ENCODE measurements around the gene OSMR.
A peak's percentile ranks its signal among the peaks of the same experiment; 100 is the strongest.

The OSMR gene

GRCh38 chr5:38807570-38808483, 38.0 kb upstream of the OSMR start:
- H3K79me2 ChIP-seq = no peaks in the 10 kb centered on the region
- H2AFZ ChIP-seq = no peak overlapping the region
- H3K36me3 ChIP-seq (ENCODE audit: control insufficient read depth, insufficient read depth, low read length) = no peaks in the 10 kb centered on the region
- H3K4me2 ChIP-seq (ENCODE audit: low read length) = no peak overlapping the region
- no peaks in the 10 kb centered on the region for H3K27me3 ChIP-seq (ENCODE audit: control insufficient read depth, insufficient read depth, low read length)
- no peak for TF ChIP-seq CTCF (IDR thresholded peaks at IDR 0.05)
- no peaks in the 10 kb centered on the region for H3K4me1 ChIP-seq
- no peak overlapping the region for H3K9ac ChIP-seq
- H3K9me3 ChIP-seq (ENCODE audit: control insufficient read depth, low read length) = no peaks in the 10 kb centered on the region
- H3K27ac ChIP-seq = peak overlapping the region; percentile 1
- no peak overlapping the region for H3K4me3 ChIP-seq (ENCODE audit: low read depth, low read length)

GRCh38 chr5:38808666-38809343, 37.0 kb upstream of the OSMR start:
- TF ChIP-seq CTCF (IDR thresholded peaks at IDR 0.05) = no peak
- H3K9ac ChIP-seq = no peak overlapping the region
- H3K36me3 ChIP-seq (ENCODE audit: control insufficient read depth, insufficient read depth, low read length) = no peaks in the 10 kb centered on the region
- no peak overlapping the region for H2AFZ ChIP-seq
- H3K9me3 ChIP-seq (ENCODE audit: control insufficient read depth, low read length) = no peaks in the 10 kb centered on the region
- H3K79me2 ChIP-seq = no peaks in the 10 kb centered on the region
- H3K4me2 ChIP-seq (ENCODE audit: low read length) = no peak overlapping the region
- H3K27ac ChIP-seq = no peak overlapping the region
- no peak overlapping the region for H3K4me3 ChIP-seq (ENCODE audit: low read depth, low read length)
- no peaks in the 10 kb centered on the region for H3K27me3 ChIP-seq (ENCODE audit: control insufficient read depth, insufficient read depth, low read length)
- no peaks in the 10 kb centered on the region for H3K4me1 ChIP-seq

DNA sequence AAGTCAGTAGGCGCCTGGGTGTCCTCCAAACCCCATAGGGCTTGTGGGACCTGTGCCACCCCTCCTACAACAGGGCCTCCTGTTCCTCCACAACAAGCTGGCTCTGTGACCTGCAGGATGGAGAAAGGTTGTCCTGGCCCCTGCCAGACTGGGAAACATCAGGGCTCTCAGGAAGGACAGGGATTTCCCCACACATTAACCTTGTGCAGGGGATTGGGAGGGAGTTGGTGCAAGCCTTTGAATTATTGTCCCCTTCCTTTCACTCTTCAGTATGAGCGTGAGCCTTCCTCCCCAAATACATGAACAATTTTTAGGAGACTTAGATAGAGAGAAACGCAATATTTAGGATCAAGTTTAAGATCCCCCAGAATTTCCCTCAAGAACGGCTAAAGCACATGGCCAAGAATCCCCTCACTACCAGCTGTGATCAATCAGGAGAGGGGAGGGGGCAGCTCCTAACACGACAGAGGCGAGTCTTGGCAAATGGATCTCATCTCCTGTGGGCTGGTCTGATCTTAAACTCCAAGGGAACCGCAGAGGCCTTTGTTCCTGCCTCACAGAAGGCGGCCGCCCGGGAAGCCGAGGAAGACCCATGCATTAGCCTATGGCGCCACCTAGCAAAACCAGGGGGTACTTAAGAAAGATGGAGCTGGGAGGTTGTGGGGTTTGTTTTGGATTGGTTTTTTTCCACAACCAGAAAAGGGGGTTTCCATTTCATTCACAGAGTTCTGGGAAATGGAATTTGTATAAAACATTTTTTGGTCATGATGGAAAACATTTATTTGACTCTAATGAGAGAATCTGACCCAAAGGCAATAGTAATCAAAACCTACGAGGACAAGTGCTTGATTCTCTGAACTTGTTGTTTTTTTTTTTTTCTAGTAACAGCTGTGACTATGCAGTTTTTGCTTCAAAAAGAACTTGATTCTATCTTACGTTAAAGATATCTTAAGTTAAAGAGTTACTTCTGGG, 36.1 kb upstream of the OSMR start:
- no peaks in the 10 kb centered on the region for H3K9me3 ChIP-seq (ENCODE audit: control insufficient read depth, low read length)
- TF ChIP-seq CTCF (IDR thresholded peaks at IDR 0.05) = peak; percentile 69
- peak overlapping the region; percentile 43 for H2AFZ ChIP-seq
- H3K27ac ChIP-seq = peak overlapping the region; percentile 33
- H3K79me2 ChIP-seq = no peaks in the 10 kb centered on the region
- no peak overlapping the region for H3K9ac ChIP-seq
- no peaks in the 10 kb centered on the region for H3K36me3 ChIP-seq (ENCODE audit: control insufficient read depth, insufficient read depth, low read length)
- no peaks in the 10 kb centered on the region for H3K4me1 ChIP-seq
- H3K4me3 ChIP-seq (ENCODE audit: low read depth, low read length) = no peak overlapping the region
- no peaks in the 10 kb centered on the region for H3K27me3 ChIP-seq (ENCODE audit: control insufficient read depth, insufficient read depth, low read length)
- H3K4me2 ChIP-seq (ENCODE audit: low read length) = no peak overlapping the region

DNA sequence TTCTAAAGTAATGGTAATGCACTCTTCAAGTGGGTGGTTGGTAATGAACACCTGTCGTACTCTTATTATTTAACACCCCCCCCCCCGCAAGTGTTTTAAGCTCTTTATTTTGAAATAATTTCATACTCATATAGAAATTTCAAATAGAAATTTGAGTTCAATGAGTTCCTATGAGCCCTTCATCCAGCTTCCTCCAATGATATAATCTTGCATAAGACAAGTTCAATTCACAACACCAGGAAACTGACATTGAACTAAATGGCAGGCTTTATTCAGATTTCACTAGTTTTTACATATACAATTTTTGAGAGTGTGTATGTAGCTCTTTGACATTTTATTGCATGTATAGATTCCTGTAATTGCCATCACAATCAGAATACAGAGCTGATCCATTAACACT, 30.9 kb upstream of the OSMR start:
- Histone ChIP-seq H3K4me3 (ENCODE audit: low read depth, low read length) (no peak overlapping the region), H3K9ac (no peak overlapping the region), H3K27me3 (ENCODE audit: control insufficient read depth, insufficient read depth, low read length) (no peaks in the 10 kb centered on the region), H3K4me1 (no peaks in the 10 kb centered on the region), H3K36me3 (ENCODE audit: control insufficient read depth, insufficient read depth, low read length) (no peaks in the 10 kb centered on the region), H3K9me3 (ENCODE audit: control insufficient read depth, low read length) (no peaks in the 10 kb centered on the region), H3K79me2 (no peaks in the 10 kb centered on the region), H3K27ac (no peak overlapping the region), H2AFZ (no peak overlapping the region), H3K4me2 (ENCODE audit: low read length) (no peak overlapping the region)
- no peak for TF ChIP-seq CTCF (IDR thresholded peaks at IDR 0.05)
